SK-N-SH (cell line): ENCODE data around the gene AK4. TPM values are rescaled to one million over a fixed set of nuclear protein-coding genes. Genes with fewer than 3 reads are reported as not detected.

ENCODE experiments used
- CTCF ChIA-PET: fragments of 300-600, 350-600 bp; formaldehyde crosslinking; extraction: SDS; loops from one replicate; lab custom pipeline; 2021; lab: Yijun Ruan, JAX
- POLR2A ChIA-PET: fragments of 350-600 bp; sonication (Branson Sonifier 250); formaldehyde crosslinking; extraction: SDS; loops from one replicate; lab custom pipeline; 2020; ENCODE audit warnings: antibody characterized with exemption, inconsistent platforms; lab: Yijun Ruan, JAX
- DNase-seq: peaks from one replicate; pipeline ENCODE4 v3.0.0; 2012
- H2AFZ ChIP-seq: fragments of 200-600 bp; sonication (generic); 2 replicates; pipeline ENCODE4 v1.8.1; 2016; ENCODE audit warnings: antibody characterized with exemption, mild to moderate bottlenecking, low read depth
- H3F3A ChIP-seq: fragments of 200-600 bp; sonication (generic); replicated peaks from 2 replicates; pipeline ENCODE3; 2016; ENCODE audit warnings: antibody characterized with exemption, mild to moderate bottlenecking; ENCODE audit not compliant: insufficient read depth
- H3K27ac ChIP-seq, 2 experiments: fragments of 200-500 bp in 1 of 2; fragments of 200-600 bp in 1 of 2; sonication (Bioruptor generic) in 1 of 2; sonication (generic), shearing (Covaris generic) in 1 of 2; 2 replicates each; pipeline versions ENCODE4 v1.5.1 to v1.6.1; 2014 to 2016; ENCODE audit warnings: low read depth in 2 of 2, inconsistent platforms in 1 of 2, low read length in 1 of 2, mild to moderate bottlenecking in 1 of 2, mixed read lengths in 1 of 2
- H3K27me3 ChIP-seq: fragments of 200-600 bp; sonication (generic), shearing (Covaris generic); 2 replicates; pipeline ENCODE4 v1.6.1; 2016; ENCODE audit warnings: mixed run types; ENCODE audit not compliant: insufficient read depth
- H3K36me3 ChIP-seq, 2 experiments: fragments of 200-500 bp in 1 of 2; fragments of 200-600 bp in 1 of 2; sonication (Bioruptor generic) in 1 of 2; sonication (generic) in 1 of 2; replicated peaks in 1 of 2; 2 replicates each; pipeline versions ENCODE3 to v1.5.1; 2014 to 2016; ENCODE audit warnings: low read length in 1 of 2, mild to moderate bottlenecking in 1 of 2; ENCODE audit not compliant: insufficient read depth in 2 of 2, control insufficient read depth in 1 of 2
- H3K4me1 ChIP-seq, 2 experiments: fragments of 200-500 bp in 1 of 2; fragments of 200-600 bp in 1 of 2; sonication (Bioruptor generic) in 1 of 2; sonication (generic), shearing (Covaris generic) in 1 of 2; 2 replicates each; pipeline versions ENCODE4 v1.5.1 to v1.6.1; 2014 to 2016; ENCODE audit warnings: low read depth in 1 of 2, low read length in 1 of 2, mixed run types in 1 of 2; ENCODE audit not compliant: insufficient read depth in 2 of 2, control insufficient read depth in 1 of 2
- H3K4me2 ChIP-seq: fragments of 200-600 bp; sonication (generic), shearing (Covaris generic); 2 replicates; pipeline ENCODE4 v1.6.1; 2017; ENCODE audit warnings: mixed run types
- H3K4me3 ChIP-seq, 2 experiments: fragments of 200-500 bp in 1 of 2; fragments of 200-600 bp in 1 of 2; sonication (Bioruptor generic) in 1 of 2; sonication (generic), shearing (Covaris generic) in 1 of 2; 2 replicates each; pipeline versions ENCODE4 v1.5.1 to v1.8.1; 2014 to 2016; ENCODE audit warnings: low read depth in 2 of 2, inconsistent platforms in 1 of 2, low read length in 1 of 2, mild to moderate bottlenecking in 1 of 2, mixed read lengths in 1 of 2, moderate library complexity in 1 of 2
- H3K79me2 ChIP-seq: fragments of 200-600 bp; sonication (generic); 2 replicates; pipeline ENCODE4 v1.8.1; 2017; ENCODE audit warnings: mild to moderate bottlenecking; ENCODE audit not compliant: insufficient read depth
- H3K9ac ChIP-seq: fragments of 200-600 bp; sonication (generic); 2 replicates; pipeline ENCODE4 v1.6.1; 2017; ENCODE audit warnings: mixed run types
- H3K9me2 ChIP-seq: fragments of 200-600 bp; sonication (generic); 2 replicates; pipeline ENCODE4 v1.6.1; 2017; ENCODE audit warnings: mixed run types
- H3K9me3 ChIP-seq: fragments of 200-600 bp; sonication (generic); 2 replicates; pipeline ENCODE4 v1.6.1; 2017; ENCODE audit warnings: mixed run types, mild to moderate bottlenecking, moderate library complexity
- H4K20me1 ChIP-seq: fragments of 200-600 bp; sonication (generic); 2 replicates; pipeline ENCODE4 v1.6.1; 2017; ENCODE audit warnings: mild to moderate bottlenecking, mixed run types; ENCODE audit not compliant: insufficient read depth
- CHD2 ChIP-seq: fragments of 150-350 bp; IDR thresholded peaks from 2 replicates; pipeline ENCODE4 v1.6.1; 2018; ENCODE audit warnings: low read length; ENCODE audit not compliant: partially characterized antibody
- EP300 ChIP-seq, 2 experiments: IDR thresholded peaks; 2 replicates each; pipeline versions ENCODE4 v1.4.0 to v1.6.1; 2012; ENCODE audit warnings: borderline replicate concordance in 1 of 2, low read depth in 1 of 2, low read length in 1 of 2
- FOXJ3 ChIP-seq: sonication (generic); formaldehyde crosslinking; IDR thresholded peaks from 2 replicates; pipeline ENCODE4 v1.5.1; 2020; ENCODE audit warnings: mild to moderate bottlenecking, missing genetic modification reagents
- GABPA ChIP-seq: IDR thresholded peaks from 2 replicates; pipeline ENCODE4 v1.4.0; 2012; ENCODE audit warnings: low read depth, mild to moderate bottlenecking
- MXI1 ChIP-seq: IDR thresholded peaks from 2 replicates; pipeline ENCODE4 v1.6.1; 2012; ENCODE audit warnings: mild to moderate bottlenecking, low read depth, low read length, improper control_type of control experiment
- NFIC ChIP-seq: IDR thresholded peaks from 2 replicates; pipeline ENCODE4 v1.4.0; 2012; ENCODE audit warnings: borderline replicate concordance
- RAD21 ChIP-seq: IDR thresholded peaks from 2 replicates; pipeline ENCODE4 v1.6.1; 2012; ENCODE audit warnings: mild to moderate bottlenecking, low read length
- RCOR1 ChIP-seq: fragments of 150-350 bp; IDR thresholded peaks from 2 replicates; pipeline ENCODE4 v1.6.1; 2017; ENCODE audit warnings: antibody characterized with exemption, low read length
- RFX5 ChIP-seq: IDR thresholded peaks from 2 replicates; pipeline ENCODE4 v1.6.1; 2012; ENCODE audit warnings: mild to moderate bottlenecking, improper control_type of control experiment, low read length
- RXRA ChIP-seq: IDR thresholded peaks from 2 replicates; pipeline ENCODE4 v1.4.0; 2012; ENCODE audit warnings: low read depth, mild to moderate bottlenecking, borderline replicate concordance
- SIN3A ChIP-seq: IDR thresholded peaks from 2 replicates; pipeline ENCODE4 v1.6.1; 2012; ENCODE audit warnings: low read depth, mild to moderate bottlenecking, low read length, moderate library complexity, borderline replicate concordance
- SMC3 ChIP-seq: IDR thresholded peaks from 2 replicates; pipeline ENCODE4 v1.6.1; 2012; ENCODE audit warnings: low read depth, low read length, improper control_type of control experiment
- TEAD4 ChIP-seq: IDR thresholded peaks from 2 replicates; pipeline ENCODE4 v1.4.0; 2012; ENCODE audit warnings: mild to moderate bottlenecking, borderline replicate concordance; ENCODE audit not compliant: insufficient read depth
- YY1 ChIP-seq: IDR thresholded peaks from 2 replicates; pipeline ENCODE4 v1.4.0; 2012; ENCODE audit warnings: low read depth, mild to moderate bottlenecking
- WGBS: methylation state at CpG from one replicate; pipeline ENCODE4 v1.1.6; 2017; ENCODE audit warnings: low lambda C conversion rate; 5-methylcytosine and 5-hydroxymethylcytosine counted together
- polyA plus RNA-seq, 3 experiments: library from polyadenylated mRNA; depleted of rRNA; stranded (reverse); fragments of >200 nt; gene quantifications; 2 replicates each; pipeline ENCODE4 v1.2.3, GENCODE V29; 2012
- TF ChIP-seq, protein P1 (sequence below): fragments of 150-350 bp; IDR thresholded peaks from 2 replicates; pipeline ENCODE4 v1.6.1; 2016; ENCODE audit warnings: mild to moderate bottlenecking, low read depth, low read length
- TF ChIP-seq, protein P2 (sequence below): IDR thresholded peaks from 2 replicates; pipeline ENCODE4 v1.6.1; 2012; ENCODE audit warnings: mild to moderate bottlenecking, low read depth, low read length, moderate library complexity
- TF ChIP-seq, protein P3 (sequence below): fragments of 150-350 bp; IDR thresholded peaks from 2 replicates; pipeline ENCODE4 v1.6.1; 2017; ENCODE audit warnings: antibody characterized with exemption, low read length, low read depth, borderline replicate concordance
- TF ChIP-seq, protein P4 (sequence below): IDR thresholded peaks from 2 replicates; pipeline ENCODE4 v1.4.0; 2012; ENCODE audit warnings: low read depth, borderline replicate concordance
- TF ChIP-seq, protein P5 (sequence below): IDR thresholded peaks from 2 replicates; pipeline ENCODE4 v1.4.0; 2012; ENCODE audit warnings: low read depth, borderline replicate concordance
- TF ChIP-seq, protein P6 (sequence below): IDR thresholded peaks from 2 replicates; pipeline ENCODE4 v1.4.0; 2012; ENCODE audit warnings: low read depth

Gene AK4
- polyA plus RNA-seq, 1 of the 3 experiments (the other 2 are of a cell fraction) = 6.4 TPM

DNA sequence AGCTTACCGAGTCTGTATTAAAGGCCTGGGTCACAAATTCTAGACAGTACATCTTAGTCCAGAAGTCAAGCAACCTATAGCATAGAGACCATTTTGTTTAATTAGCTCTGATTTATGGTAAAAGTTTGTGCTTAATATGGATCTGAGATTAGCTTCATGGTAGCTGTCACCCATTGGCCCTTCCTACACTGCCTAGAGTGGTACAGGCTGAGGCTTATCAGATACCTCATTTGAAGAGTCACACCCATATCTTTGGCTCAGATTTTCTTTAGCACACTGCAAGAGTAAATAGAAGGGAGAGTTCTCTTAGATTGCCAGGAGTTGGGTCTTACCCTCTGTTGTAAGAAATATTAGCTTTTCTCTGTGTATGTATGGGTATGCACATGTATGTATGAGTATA lies 3.6 kb downstream of the AK4 start:
- Histone ChIP-seq H3F3A (peaks cover 15% of the 10 kb centered on the region), H3K4me3 (no peak overlapping the region), H3K27me3 (no peaks in the 10 kb centered on the region; the same call in 1 of the 2 replicates), H3K4me2 (no peak overlapping the region), H3K27ac (no peak overlapping the region), H3K9me2 (no peaks in the 10 kb centered on the region), H3K9ac (no peak overlapping the region), H3K36me3 (no peaks in the 10 kb centered on the region), H2AFZ (no peak overlapping the region), H4K20me1 (no peaks in the 10 kb centered on the region), H3K4me1 (peaks cover 6 to 11% of the 10 kb centered on the region in 2 experiments; a peak in 2 of 4 replicates), H3K9me3 (no peaks in the 10 kb centered on the region), H3K79me2 (no peaks in the 10 kb centered on the region)
- TF ChIP-seq EP300 (IDR thresholded peaks at IDR 0.05; ENCODE audit: borderline replicate concordance in 1 of 2, low read depth in 1 of 2, low read length in 1 of 2) (no peak), RFX5 (no peak), GABPA (no peak), NFIC (no peak), MXI1 (no peak), FOXJ3 (CRISPR knock-in tag) (no peak), YY1 (no peak), RXRA (no peak), SMC3 (no peak), CHD2 (no peak), TEAD4 (no peak), RAD21 (no peak), RCOR1 (no peak), SIN3A (no peak)
- TF ChIP-seq, protein P1, sequence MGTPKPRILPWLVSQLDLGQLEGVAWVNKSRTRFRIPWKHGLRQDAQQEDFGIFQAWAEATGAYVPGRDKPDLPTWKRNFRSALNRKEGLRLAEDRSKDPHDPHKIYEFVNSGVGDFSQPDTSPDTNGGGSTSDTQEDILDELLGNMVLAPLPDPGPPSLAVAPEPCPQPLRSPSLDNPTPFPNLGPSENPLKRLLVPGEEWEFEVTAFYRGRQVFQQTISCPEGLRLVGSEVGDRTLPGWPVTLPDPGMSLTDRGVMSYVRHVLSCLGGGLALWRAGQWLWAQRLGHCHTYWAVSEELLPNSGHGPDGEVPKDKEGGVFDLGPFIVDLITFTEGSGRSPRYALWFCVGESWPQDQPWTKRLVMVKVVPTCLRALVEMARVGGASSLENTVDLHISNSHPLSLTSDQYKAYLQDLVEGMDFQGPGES = no peak
- TF ChIP-seq, protein P2, sequence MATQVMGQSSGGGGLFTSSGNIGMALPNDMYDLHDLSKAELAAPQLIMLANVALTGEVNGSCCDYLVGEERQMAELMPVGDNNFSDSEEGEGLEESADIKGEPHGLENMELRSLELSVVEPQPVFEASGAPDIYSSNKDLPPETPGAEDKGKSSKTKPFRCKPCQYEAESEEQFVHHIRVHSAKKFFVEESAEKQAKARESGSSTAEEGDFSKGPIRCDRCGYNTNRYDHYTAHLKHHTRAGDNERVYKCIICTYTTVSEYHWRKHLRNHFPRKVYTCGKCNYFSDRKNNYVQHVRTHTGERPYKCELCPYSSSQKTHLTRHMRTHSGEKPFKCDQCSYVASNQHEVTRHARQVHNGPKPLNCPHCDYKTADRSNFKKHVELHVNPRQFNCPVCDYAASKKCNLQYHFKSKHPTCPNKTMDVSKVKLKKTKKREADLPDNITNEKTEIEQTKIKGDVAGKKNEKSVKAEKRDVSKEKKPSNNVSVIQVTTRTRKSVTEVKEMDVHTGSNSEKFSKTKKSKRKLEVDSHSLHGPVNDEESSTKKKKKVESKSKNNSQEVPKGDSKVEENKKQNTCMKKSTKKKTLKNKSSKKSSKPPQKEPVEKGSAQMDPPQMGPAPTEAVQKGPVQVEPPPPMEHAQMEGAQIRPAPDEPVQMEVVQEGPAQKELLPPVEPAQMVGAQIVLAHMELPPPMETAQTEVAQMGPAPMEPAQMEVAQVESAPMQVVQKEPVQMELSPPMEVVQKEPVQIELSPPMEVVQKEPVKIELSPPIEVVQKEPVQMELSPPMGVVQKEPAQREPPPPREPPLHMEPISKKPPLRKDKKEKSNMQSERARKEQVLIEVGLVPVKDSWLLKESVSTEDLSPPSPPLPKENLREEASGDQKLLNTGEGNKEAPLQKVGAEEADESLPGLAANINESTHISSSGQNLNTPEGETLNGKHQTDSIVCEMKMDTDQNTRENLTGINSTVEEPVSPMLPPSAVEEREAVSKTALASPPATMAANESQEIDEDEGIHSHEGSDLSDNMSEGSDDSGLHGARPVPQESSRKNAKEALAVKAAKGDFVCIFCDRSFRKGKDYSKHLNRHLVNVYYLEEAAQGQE = no peak
- TF ChIP-seq, protein P3, sequence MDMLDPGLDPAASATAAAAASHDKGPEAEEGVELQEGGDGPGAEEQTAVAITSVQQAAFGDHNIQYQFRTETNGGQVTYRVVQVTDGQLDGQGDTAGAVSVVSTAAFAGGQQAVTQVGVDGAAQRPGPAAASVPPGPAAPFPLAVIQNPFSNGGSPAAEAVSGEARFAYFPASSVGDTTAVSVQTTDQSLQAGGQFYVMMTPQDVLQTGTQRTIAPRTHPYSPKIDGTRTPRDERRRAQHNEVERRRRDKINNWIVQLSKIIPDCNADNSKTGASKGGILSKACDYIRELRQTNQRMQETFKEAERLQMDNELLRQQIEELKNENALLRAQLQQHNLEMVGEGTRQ = no peak
- TF ChIP-seq, protein P4, sequence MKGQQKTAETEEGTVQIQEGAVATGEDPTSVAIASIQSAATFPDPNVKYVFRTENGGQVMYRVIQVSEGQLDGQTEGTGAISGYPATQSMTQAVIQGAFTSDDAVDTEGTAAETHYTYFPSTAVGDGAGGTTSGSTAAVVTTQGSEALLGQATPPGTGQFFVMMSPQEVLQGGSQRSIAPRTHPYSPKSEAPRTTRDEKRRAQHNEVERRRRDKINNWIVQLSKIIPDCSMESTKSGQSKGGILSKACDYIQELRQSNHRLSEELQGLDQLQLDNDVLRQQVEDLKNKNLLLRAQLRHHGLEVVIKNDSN = no peak
- TF ChIP-seq, protein P5, sequence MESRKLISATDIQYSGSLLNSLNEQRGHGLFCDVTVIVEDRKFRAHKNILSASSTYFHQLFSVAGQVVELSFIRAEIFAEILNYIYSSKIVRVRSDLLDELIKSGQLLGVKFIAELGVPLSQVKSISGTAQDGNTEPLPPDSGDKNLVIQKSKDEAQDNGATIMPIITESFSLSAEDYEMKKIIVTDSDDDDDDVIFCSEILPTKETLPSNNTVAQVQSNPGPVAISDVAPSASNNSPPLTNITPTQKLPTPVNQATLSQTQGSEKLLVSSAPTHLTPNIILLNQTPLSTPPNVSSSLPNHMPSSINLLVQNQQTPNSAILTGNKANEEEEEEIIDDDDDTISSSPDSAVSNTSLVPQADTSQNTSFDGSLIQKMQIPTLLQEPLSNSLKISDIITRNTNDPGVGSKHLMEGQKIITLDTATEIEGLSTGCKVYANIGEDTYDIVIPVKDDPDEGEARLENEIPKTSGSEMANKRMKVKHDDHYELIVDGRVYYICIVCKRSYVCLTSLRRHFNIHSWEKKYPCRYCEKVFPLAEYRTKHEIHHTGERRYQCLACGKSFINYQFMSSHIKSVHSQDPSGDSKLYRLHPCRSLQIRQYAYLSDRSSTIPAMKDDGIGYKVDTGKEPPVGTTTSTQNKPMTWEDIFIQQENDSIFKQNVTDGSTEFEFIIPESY = no peak
- TF ChIP-seq, protein P6, sequence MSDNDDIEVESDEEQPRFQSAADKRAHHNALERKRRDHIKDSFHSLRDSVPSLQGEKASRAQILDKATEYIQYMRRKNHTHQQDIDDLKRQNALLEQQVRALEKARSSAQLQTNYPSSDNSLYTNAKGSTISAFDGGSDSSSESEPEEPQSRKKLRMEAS = no peak
- DNase-seq = no peak
- ChIA-PET POLR2A (no interaction called here), CTCF (interaction anchor here (0.8 kb wide), 1 partner anchor 57 kb away, joined by 6 read pairs; no protein-coding TSS in a partner anchor)
- 100% methylated on average over 1 of the region's 1 CpG for WGBS
